GM23248 (cell line): ENCODE measurements around the gene POFUT2.

Experiments used
- EZH2 ChIP-seq: fragments of 200-600 bp; sonication (generic); IDR thresholded peaks from 2 replicates; pipeline ENCODE4 v1.6.1; 2018; ENCODE audit warnings: antibody characterized with exemption, mild to moderate bottlenecking; ENCODE audit not compliant: insufficient read depth, poor library complexity, severe bottlenecking
- EZH2phosphoT487 ChIP-seq: fragments of 200-600 bp; sonication (generic); IDR thresholded peaks from 2 replicates; pipeline ENCODE4 v1.6.1; 2018; ENCODE audit warnings: antibody characterized with exemption, moderate library complexity, mild to moderate bottlenecking, low read depth; ENCODE audit not compliant: insufficient read depth

DNA sequence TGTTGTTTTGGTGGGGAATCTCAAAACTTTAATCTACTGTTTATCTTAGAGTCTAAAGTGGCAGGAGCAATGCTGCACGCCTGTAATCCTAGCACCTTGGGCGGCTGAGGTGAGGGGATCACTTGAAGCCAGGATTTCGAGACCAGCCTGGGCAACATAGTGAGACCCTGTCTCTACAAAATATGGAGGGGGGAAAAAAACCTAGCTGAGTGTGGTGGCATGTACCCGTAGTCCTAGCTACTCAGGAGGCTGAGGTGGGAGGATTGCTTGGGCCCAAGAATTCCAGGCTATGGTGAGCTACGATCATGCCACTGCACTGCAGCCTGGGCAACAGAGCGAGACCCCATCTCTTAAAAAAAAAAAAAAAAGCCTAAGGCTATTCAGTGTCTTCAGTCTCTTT lies 38.1 kb downstream of the POFUT2 start:
- TF ChIP-seq EZH2 (no peak), EZH2phosphoT487 (no peak)
